ENCODE data around the gene WNT7B.
A peak's percentile ranks its signal among the peaks of the same experiment; 100 is the strongest.
"Not testable (repeated sequence)": the region's sequence is repeated elsewhere in the genome, so short reads cannot be mapped to it uniquely, and the experiment has no call there.

WNT7B gene

DNA sequence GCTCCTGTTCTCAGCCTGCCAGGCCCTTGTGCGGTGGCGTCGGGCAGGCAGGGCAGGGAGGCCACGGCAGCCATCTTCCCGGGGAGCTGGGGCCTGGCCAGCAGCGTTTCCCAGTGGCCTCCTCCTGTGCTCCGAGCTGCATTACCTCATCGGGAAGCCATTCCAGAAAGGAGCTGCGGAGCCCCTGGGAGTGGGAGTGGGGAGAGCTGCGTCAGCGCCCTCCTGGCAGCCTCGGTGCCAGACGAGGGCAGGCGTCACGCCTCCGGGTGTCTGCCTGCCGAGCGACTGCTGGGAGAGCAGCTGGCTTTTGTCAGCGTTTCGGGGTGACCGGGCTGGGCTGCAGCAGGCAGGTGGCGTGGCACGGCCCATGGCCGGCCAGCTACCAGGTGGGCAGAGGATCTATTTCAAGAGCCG, 30.9 kb upstream of the WNT7B start:
- no peak for DNase-seq

DNA sequence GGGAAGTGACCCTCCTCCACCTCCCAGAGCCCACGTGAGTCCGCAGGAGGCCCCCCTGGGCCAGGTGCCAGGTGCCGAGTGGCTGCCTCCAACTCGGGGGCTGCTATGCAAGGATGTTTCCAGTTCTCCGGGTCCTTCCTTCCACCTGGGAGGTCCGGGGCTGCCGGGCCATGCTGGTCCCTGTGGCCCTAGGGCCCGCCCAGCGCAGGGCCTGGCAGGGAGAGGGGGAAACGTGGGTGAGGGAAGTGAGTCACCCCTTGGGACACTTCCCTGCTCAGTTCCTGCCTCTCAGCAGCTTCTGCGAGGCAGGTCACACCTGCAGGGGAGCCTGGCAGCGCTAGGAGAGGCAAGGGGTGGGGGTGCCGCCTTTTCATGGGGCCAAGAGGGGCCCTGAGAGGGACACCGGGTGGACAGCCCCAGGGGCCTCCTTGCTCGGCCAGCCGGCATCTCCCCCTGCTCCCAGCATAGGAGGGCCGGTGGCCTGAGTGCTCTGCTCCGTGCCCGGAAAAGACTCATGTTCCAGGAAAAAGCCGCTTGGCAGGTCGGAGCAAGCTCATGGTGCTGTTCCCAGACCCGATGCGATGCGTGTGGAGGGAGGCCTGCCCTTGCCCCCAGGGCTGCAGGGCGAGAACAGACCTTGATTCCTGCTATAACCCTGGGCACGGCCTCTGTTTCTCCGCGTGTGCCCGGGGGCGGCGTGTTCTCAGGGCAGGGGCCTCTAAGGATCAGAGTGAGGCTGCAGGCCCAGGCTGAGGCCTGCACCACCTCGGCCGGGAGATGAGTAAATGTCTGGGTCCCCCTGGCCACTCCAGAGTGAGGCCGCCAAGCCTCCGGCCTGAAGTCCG, 30.3 kb upstream of the WNT7B start:
- DNase-seq, result peak in 1 of 2 donors; percentile 19

DNA sequence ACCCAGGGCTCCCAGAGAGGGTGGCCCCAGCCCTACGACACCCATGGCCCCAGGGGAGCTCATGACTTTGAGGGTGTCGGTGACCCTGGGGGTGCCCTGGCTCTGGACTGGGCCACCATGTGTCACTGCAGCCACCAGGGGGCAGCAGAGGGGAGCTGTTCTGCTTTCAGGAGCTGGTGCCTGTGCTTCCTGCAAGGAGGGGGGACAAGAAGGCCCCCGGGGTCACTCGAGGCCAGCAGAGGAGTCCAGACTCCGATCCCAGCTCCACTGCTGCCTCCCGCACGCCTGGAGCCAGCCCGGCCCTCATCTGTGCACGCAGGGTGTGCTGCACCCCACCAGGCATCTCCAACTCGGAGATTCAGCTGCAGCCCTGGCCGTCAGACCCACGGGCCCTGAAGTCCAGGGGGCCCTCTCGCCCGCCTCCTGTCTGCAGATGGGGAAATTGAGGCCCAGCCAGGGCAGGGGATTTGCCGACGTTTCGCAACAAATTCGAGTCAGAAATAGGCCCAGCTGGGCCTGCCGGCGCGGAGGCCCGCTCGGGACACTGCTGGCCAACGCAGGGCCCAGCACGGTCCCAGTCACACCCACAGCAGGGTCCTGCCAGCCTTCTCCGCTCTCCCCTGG, 29.5 kb upstream of the WNT7B start:
- DNase-seq, result peak; percentile 93 to 94

DNA sequence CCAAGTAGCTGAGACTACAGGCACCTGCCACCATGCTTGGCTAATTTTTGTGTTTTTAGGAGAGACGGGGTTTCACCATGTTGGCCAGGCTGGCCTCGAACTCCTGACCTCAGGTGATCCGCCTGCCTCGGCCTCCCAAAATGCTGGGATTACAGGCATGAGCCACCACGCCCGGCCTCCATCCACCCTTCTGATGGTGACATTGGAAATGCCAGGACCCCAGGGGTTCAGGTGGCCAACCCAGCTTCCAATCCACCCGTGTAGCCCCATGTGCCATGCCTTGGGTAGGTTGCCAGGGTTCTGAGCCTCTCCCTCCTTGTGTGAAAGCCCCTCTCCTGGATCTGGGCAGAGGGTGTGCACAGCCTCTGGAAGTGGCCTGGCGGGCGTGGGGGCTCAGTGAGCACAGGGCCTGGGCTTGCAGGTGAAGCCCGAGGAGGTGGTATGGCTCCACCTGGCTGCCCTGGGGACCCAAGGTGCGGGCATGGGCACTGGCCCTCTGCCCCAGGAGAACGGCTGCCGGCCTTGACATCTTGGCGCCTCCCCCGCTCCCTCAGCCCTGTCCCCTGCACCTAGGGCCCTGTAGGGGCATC, 28.2 kb upstream of the WNT7B start:
- DNase-seq, result not testable (repeated sequence)

DNA sequence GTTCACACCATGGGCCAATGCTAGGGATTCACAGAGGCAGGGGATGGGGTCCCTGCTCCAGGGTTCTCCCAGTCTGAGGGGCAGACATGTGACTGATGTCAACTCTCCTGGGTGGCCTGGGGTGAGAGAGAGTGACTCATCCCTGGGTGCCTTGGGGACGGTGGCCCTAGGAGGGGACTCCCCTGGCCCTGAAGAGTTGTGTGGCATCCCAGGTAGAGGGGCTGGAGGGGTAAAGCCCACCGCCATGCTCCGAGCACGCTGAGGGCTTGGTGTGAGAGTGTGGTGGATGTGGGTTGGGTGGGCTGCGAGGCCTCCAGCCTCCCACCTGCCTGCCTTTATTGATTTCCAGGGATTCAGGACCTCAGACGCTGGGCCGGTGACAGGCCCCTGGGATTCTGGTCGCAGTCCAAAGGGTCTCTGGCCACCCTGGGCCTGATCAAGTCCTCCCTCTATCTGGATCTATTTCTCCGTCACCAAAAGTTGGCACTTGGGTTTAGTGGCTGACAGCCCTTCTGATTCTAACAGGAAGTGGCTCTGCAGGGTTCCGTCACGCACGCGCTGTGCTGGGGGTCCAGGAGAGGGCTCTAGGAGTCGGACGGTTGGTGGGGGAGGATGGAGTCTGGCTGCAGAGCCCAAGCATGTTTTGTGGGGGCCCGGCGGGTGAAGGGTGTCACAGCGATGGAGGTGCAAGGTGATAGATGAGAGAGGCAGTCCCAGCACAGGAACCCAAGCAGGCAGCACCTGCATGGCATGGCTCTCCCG, 27.3 kb upstream of the WNT7B start:
- DNase-seq, result no peak

DNA sequence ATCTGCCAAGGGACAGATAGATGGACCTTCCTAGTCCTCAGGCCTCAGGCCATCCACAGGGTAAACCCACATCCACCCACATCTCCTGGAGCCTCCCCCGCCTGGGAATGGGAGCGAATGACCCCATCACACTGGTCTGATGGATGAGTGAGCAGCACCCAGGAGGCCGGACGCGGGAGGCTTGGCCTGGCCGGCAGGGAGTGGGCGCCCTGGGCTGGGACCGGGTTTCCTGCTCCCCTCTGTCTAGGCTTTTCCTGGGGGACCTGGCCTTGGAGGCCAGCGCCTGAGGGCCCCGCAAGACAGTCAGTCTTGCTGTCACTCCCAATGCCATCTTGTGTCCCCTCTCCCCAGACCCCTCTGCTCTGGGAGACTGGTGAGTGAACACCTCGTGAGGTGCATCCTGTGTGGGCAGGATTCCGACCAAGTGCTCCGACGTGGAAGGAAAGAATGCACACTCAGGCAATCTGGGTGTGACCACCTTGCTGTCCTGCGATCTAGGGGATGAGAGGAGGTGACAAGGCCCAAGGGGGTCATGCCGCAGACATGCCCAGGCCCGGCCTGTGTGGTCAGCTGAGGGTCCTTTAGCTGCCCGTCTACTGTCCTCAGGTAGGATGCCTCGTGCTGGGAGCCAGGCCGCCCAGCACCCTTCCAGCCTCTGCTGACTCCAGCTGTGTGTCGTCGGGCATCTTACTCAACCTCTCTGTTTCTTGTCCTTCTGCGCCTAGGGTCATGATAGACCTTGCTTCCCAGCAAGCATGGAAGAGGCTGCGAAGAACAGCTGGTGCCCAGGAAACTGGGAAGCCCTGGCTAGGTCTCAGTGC, 26.5 kb upstream of the WNT7B start:
- DNase-seq, result no peak

DNA sequence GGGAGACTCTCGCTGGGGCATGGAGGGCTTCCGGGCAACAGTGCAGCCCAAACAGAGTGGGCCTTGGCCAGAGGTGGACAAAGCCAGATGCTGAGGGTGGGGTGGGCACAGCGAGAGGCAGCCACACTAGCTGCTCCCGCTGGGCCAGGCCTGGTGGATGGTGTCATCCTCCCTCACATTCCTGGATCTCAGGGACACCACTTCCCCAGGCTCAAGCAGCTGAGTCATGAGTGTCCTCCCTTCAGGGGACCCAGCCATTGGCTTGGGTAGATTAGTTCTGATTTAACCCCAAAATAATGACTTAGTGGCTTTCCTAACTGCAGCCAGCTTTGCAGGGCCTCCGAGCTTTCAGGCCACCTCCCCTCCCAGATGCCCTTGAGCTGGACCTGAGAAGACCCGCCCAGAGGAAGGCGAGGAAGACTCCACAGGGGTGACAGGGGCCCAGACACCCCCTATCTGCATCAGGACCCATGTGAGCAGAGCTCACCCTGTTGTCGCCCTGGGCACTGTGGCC, 25.9 kb upstream of the WNT7B start:
- no peak for DNase-seq

DNA sequence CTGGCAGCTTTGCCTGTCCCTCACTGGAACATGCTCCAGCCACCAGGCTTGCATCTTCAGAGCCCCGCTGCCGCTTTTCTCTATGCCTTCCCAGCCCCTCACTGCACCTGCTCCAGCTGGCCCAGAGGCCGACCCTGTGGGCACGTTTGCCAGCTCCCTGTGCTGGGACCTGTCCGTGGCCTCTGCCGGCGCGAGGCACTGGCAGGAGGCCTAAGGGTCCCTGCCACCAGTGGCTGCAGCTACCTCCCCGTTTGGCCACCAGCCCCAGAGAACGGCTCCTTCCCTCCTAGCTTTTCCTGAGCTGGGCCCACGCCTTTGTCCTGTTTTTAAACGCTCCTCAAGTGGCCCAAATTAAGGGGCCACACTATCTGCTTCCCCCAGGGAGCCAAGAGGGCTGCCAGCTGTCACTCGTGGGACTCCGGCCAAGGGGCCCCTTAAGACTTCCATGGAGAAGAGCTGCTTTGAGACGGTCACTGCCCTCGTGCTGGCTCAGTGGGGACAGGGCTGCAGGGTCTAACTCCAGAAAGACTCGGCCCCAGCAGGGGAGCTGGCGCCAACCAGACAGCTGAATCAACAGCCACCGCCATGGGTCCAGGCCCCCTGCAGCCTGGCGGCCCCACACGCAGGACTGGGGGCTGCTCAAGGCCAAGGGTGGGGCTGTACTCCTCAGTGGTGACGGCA, 24.6 kb upstream of the WNT7B start:
- no peak for DNase-seq

DNA sequence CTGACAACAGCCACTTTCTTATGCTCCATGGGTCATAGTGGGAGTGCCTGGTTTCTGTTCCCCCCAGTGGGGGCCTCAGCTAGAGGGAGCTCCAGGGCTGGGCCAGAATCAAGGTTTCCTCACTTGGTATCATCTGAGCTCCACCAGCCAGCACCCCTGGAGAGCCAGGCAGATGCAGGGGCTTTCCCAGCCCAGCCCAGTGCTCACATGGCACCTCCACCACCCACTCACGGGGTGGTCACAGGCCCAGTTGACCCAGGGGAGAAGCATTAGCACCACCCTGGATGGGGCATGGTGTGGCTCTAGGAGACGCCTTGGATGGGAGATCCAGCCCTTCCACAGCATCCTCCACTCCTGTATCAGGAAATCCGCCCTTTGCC, 24.1 kb upstream of the WNT7B start:
- no peak for DNase-seq

DNA sequence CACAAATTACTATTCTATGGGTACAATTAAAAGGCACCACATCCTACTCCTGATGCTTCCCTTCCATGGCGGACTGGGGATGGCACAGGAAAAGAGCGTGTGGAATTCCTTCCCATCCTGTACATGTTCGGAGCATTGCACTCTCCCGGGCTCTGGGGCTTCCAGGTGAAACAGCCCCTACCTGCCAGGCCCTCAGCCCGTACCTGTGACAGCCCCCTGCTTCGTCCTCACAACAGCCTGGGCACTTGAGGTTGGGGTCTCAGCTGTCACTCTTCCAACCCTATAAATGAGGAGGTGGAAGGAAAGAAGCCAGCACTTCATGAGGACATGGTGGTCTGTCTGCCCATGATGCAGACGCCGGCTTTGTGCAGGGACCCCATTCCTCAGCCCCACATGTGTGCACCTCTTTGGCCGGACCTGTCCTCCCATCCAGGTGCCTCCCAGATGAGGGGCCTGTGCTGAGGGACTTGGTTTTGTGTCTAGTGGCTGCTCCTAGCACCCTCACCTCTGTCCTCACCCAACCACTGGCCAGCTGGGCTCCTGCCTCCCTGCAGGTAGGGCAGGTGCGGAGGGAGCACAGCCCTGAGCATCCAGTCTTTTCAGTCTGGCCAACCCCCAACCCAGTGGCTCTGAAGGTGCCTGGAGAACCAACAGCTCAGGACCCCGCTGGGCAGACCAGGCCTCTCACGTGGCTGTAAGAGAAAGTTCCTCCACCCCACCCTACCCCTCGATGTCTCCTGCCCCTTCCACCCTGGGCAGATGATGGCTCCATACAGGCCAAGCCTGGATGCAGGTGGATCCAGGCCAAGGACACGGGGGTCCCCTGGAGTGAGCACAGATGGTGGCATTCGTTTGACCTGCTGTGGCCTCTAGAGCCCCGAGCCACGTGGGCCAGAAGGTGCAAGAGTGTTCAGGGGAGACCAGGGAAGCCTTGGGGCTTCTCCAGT, 23.4 kb upstream of the WNT7B start:
- no peak for DNase-seq

DNA sequence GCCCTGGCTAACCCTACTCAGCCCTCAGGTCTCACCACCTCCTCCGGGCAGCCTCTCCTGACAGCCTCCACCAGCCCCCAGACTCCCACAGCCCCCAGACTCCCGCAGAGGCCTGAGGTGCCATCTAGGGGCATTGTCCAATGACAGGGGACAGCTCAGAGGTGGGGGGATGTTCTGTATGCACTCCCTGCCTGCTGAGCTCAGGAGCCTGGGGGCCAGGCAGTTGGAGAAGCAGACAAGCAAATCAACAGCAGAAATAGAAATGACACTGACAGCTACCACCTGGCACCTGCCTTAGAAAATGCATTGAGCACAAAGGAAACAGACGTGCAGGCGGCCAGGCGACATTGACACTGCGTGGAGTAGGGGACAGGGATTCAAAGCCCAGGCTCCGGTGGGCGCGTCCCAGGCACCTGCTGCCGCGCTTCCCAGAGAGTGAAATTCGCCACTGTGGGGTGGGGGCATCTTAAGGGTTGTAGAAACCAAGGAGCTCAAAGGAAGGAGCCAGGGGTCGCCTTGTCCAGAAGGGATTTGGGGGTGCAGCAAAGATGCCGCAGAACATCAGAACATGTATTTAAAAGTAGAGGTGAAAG, 22.5 kb upstream of the WNT7B start:
- DNase-seq, result no peak

DNA sequence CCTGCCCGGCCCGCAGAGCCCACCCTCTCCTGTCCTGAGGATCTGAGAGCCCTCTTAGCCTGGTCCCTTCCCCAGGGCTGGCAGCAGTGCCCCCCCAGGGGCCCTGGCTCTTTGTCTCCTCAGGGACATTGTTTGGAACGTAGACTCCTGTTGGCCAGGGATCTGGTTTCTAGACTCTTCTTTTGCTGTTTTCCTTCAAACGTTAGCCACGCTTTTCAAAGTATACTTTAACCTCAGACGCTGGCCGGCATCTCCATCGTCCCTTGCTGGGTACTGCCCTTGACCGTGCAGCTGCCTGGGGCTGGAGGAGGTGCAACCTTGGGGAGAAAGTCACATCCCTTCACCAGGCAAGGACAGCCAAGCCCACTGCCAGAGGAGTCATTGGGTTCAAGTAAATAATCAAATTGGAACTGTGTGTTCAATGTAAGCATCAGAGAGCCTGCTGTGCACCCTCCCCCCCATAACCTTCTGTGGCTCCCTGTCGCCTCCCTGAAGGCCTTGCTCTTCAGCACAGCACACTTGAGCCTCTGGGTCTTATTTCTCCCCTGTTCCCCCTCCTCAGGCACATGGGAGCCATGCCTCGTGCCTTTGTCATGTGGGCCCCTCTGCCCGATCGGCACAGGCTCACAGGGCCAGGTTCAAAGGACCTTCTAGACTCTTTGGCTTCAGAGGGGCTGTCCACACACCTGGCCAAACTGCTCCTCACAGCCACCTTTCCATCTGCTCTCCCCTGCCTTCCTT, 21.8 kb upstream of the WNT7B start:
- DNase-seq, result no peak

DNA sequence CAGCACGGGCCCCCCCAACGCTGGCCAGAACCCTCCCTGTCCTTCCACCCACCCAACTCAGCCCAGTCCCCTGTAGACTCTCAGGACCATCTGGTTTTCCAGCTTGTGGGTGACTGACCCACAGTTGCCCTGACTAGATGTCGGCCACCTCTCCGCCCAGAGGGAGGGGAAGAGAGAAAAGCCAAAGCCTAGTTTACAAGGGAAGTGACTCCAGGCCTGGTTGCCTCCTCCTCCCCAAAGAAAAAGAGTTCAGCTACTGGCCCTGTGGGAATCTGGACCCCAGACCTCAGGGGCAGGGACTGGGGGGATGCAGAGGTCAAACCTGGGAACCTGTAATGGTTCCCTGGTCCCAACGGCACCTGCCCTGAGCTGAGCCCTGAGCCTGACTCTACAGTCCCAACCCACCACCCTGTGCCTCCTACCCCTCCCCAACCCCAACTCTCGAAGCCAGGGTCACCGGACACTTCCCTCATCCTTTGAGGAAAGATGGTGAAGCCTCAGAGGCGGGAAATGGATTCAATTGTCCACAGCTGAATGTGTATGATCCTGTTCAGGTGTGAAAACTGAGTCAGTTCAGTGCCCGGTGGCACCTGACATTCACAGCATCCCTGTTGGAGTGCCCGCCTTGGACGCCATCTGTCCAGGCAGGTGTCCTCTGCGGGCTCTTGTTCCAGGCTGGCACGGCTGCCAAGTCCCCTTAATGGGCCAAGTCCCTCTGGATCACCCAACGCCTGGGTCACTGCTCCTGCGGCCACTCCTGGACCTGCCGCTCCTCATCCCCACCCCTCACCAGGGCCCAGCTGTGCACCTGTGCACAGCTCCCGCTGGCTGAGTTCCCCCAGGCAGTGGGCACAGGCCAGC, 21.0 kb upstream of the WNT7B start:
- no peak for DNase-seq

DNA sequence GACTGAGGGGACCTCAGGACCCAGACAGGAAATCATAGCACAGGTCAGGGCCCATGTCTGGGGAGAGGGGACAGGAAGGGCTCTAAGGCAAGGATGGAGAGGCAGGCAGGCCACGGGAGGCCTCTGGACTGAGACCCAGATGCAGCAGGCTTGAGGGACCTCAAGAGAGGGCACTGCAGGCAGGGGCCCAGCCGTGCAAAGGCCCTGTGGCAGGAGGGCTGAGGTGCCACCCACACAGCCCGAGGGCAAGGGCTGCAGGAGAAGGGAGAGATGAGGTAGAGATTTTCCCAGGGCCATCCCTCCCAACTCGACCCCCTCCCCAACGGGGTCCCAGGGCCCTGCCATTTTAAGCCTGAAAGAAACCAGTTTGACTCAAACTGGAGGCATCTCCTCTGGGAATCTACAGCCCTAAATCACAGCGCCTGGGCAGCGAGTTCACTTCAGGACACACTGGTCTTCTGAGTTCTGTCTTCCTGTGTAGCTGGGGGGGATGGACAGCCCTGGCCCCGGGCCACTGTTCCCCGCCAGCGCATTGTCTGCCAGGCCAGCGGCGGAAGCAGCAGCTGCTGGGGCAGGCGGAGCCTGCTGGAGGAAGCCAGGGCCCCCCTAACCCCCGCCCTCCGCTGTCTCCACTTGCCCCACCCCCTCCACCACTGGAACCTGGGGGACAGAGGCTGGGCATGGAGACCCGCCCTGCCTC, 20.3 kb upstream of the WNT7B start:
- DNase-seq, result no peak

DNA sequence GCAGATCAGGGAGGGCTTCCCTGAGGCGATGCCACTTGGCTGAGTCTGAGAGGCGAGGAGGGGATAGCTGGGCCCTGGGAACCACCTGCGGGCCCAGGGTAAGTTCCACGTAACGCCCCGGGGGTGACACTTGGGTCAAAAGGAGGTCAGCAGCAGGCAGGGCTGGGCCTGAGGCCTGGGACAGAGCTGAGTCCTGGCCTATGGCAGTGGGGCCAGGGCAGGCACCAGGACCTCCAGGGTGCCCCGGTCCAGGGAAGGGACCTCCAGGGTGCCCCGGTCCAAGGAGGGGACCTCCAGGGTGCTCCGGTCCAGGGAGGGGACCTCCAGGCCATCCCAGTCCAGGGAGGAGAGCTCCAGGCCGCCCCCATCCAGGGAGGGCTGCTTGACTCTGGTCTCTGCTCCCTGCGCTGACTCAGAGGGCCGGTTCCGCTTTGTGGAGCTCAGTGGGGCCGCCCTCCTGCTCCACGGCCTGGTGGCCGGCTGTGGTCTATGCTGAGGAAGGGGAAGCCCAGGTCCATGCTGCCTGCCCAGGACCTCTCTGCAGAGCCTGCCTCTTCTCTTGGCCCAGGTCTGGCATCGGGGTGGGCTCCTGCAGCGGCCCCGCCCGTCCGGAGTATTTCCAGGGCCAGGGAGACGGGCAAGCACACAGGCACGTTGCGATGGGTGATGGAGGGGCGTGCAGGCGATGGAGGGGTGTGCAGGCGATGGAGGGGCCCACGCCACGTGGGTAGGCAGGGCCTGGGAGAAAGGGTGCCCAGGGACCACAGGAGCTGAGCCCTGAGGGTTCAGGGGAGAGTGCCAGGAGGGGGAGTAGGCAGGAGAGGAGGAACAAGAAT, 19.5 kb upstream of the WNT7B start:
- DNase-seq, result no peak

DNA sequence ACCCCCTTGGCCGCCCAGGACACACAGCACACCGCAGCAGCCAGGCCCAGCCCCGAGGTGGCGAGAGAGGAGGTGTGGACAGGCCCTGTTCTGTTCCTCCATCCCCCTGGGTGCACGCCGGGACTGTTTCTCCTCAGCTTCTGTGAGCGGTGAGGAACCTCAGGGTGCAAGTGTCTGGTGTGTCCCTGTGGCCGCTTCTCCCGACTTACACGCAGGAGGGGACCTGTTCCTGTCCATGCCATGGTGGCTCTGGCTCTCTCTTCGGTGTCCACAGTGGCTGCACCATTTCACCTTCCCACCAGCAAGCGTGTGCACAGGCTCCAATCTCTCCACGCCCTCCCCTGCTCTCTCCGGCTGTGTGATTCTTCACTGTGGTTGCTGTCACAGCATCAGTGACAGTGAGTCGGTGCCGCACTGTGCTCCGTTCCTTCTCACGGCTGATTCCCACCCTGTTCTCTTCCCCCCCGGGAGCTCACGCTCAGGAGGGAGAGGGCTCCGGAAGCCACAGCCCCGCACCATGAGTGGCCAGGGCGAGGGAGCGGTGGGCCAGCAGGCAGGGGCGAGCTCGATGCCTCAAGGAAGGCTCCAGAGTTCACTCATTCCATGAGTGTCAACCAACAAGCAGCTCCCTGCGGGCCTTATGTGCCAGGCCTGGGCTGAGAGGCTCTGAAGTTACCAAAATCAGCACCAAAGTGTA, 18.6 kb upstream of the WNT7B start:
- DNase-seq, result no peak

Data from stimulated activated CD4-positive, alpha-beta T cell treated with anti-CD3 and anti-CD28 coated beads, Interleukin-2, amount 100 ng/mL, for 24 hours (primary cell).